KOPT-K1 (cell line): ENCODE data around the gene WFDC8.

Source experiments
- H3K27ac ChIP-seq: fragments of 200-600 bp; sonication (generic); 2 replicates; pipeline ENCODE4 v1.5.1; 2016; ENCODE audit warnings: antibody characterized with exemption, mild to moderate bottlenecking, low read depth, low read length; ENCODE audit not compliant: poor library complexity, severe bottlenecking
- H3K36me3 ChIP-seq: fragments of 200-600 bp; sonication (generic); 2 replicates; pipeline ENCODE4 v1.5.1; 2017; ENCODE audit warnings: antibody characterized with exemption, mild to moderate bottlenecking, low read length, moderate library complexity; ENCODE audit not compliant: insufficient read depth
- H3K9me3 ChIP-seq: fragments of 200-600 bp; sonication (generic); 2 replicates; pipeline ENCODE4 v1.5.1; 2017; ENCODE audit warnings: antibody characterized with exemption, low read length, mild to moderate bottlenecking; ENCODE audit not compliant: insufficient read depth, poor library complexity, severe bottlenecking

WFDC8 gene

DNA sequence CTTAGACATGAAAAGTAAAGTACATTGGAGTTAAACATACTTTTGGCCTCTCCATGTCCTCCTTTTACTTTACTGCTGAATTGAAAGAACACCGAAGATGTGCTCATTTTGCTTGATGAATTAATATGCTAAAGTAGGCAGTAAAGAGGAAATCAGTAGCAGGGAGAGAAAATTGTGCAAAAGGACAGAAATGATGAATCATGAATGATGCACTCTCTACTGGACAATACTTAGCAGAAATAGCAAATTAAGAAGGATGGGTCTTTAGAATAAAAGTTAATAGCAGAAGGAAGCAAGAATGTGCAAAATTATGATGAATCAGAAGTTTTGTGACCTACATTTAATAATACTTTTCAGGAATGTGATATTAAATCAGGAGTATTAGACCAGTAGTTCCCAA, 55.3 kb downstream of the WFDC8 start:
- Histone ChIP-seq H3K27ac (no peak overlapping the region), H3K36me3 (no peaks in the 10 kb centered on the region), H3K9me3 (no peaks in the 10 kb centered on the region)

- H3K27ac ChIP-seq: no peak overlapping the region
- H3K9me3 ChIP-seq: no peaks in the 10 kb centered on the region
- H3K36me3 ChIP-seq: no peaks in the 10 kb centered on the region
These were observed 60.8 kb downstream of the WFDC8 start for GRCh38 chr20:45518282-45518681.

DNA sequence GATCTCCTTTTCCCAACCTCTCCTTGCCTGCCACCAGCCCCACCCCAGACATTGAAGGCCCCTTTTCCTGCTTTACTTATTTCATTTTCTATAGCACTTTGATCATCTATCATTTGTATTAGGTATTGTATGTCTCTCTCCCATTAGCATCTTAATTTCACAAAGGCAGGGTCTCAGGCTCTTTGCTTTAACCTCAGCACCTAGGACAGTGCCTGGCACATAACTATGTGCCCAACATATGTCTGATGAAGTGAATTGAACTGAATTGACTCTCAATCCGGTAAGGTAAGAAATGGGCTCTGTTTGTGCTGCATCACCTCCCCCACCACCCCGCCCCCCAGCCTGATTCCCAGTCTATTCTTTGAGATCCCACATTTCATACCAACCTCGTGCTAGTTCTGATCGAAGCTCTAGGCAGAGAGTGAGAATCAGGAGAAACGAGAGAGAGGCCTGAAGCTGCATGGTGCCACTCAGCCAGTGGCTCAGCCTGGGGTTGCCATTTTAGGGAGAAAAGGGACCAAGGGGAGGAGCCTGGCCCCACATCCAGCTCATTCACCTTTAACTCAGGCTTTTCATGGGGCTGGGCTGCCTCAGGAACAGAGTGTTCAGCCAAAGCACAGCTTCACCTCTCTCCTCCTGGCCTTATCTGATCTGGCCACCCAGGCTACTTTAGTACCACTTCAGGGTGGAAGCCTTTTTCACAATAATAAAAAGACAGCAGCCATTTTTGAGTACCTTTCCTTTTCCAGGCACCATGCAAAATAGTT, 63.8 kb downstream of the WFDC8 start, which contains the start of gene SPINT3:
SPINT3 (minus strand) TSS at position 476 of the 767 bp plus-strand sequence; CDS start at position 462, 14 bp downstream.
- Histone ChIP-seq H3K9me3 (no peaks in the 10 kb centered on the region), H3K36me3 (no peaks in the 10 kb centered on the region), H3K27ac (no peak within 1 kb of the TSS)

- H3K9me3 ChIP-seq: no peaks in the 10 kb centered on the region
These were observed 68.7 kb downstream of the WFDC8 start for GRCh38 chr20:45510242-45510862.

DNA sequence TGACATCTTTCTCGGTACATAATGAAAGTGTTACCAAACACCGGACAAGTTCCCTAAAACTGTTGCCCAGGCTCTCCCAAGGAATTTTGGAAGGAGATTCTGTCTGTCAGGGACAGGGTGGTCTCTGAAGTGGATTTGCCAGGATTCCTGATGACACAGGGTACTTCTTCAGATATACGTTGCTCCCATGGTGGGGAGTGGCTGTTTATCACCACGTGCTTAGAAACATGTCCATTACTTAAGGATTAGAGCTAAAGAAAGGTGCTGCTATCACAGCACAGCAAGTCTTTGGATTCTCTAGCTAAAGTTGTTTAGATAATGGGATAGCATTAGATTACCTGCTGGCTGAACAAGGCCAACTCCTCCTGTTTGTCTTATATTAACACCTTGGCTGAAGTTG, 70.0 kb downstream of the WFDC8 start:
- no peak overlapping the region for H3K27ac ChIP-seq
- no peaks in the 10 kb centered on the region for H3K36me3 ChIP-seq
- H3K9me3 ChIP-seq: no peaks in the 10 kb centered on the region

More at GRCh38 chr20:45510242-45510862, 68.7 kb downstream of the WFDC8 start:
- Histone ChIP-seq H3K36me3 (no peaks in the 10 kb centered on the region), H3K27ac (no peak overlapping the region)

DNA sequence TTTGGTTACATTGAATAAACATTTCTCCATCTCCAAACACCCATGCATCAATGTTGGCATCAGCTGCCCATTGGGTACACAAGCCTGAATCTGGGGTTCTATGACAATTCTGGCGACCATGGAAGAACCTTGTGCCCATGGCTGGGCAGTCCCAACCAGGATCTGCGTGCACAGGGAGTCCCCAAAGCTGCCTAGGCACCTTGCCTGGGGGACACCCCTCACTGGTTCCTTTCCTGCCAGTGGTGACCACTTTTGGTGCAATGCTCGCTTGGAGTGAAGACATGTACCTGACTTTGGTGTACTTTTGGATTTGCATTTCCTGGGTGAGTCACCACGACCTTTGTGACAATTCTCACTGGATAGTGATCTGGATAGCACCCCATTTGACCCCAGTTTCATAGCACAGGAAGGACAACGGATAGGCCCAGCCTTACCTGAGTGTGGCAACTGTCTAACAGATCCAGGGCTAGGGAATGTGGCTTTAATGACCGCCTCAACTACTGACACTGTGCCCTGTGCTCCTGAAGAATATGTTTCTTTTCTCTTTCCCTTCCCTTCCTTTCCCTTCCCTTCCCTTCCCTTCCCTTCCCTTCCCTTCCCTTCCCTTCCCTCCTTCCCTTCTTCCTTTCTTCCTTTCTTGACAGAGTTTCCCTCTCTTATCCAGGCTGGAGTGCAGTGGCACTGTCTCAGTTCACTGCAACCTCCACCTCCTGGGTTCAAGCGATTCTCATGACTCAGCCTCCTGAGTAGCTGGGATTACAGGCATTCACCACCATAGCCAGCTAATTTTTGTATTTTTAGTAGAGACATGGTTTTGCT, 70.8 kb downstream of the WFDC8 start:
- H3K36me3 ChIP-seq: no peaks in the 10 kb centered on the region
- no peak overlapping the region for H3K27ac ChIP-seq
- no peaks in the 10 kb centered on the region for H3K9me3 ChIP-seq

DNA sequence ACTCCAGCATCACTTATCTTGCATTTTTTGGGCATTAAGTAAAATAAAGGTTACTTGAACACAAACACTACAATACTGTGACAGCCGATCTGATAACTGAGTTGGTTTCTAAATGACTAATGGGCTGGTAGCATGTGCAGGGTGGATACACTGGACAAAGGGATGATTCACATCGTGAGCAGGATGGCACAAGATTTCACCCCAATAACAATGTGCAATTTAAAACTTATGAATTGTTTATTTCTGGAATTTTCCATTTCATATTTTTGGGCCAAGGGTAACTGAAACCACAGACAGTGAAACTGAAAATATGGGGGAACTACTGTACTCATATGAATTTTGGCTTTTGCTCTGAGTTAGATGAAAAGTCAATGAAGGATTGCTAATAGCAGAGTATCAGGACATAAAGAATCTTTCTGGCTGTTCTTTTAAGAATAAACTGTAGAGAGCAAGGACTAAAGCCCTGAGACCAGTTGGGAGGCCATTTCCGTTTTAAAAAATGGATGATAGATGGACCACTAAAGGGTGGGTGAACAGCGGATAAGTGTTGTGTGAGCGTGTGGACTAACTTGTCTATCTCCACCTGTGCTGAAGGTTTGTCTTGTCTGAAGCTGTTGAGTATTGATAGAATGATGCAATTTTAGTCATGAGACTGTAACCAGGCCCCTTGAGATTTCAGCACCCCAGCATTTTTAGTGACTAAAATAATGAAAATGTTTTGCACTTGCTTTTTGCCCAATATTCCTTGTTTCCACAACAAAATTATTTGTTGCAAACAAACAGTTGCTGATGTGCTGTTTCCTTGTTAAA, 71.9 kb downstream of the WFDC8 start:
- Histone ChIP-seq H3K9me3 (no peaks in the 10 kb centered on the region), H3K36me3 (no peaks in the 10 kb centered on the region), H3K27ac (no peak overlapping the region)

- Histone ChIP-seq H3K9me3 (no peaks in the 10 kb centered on the region), H3K27ac (no peak overlapping the region), H3K36me3 (no peaks in the 10 kb centered on the region)
These were observed 72.7 kb downstream of the WFDC8 start for GRCh38 chr20:45506398-45506797.

DNA sequence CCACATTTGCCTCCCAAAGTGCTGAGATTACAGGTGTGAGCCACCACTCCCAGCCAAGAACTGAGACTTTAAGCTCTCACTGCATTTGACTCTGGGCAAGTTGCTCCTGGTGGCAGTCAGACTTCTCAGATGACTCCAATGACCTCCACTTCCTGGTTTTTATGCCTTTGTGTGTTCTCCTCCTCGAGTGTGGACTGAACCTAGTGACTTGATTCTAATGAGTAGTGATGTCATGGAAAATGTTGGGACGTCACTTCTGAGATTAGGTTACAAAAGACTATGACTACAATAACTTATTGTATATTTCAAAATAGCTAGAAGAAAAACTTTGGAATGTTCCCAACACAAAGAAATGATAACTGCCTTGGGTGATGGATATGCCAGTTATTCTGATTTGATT, 75.7 kb downstream of the WFDC8 start:
- H3K9me3 ChIP-seq: no peaks in the 10 kb centered on the region
- no peaks in the 10 kb centered on the region for H3K36me3 ChIP-seq
- no peak overlapping the region for H3K27ac ChIP-seq

DNA sequence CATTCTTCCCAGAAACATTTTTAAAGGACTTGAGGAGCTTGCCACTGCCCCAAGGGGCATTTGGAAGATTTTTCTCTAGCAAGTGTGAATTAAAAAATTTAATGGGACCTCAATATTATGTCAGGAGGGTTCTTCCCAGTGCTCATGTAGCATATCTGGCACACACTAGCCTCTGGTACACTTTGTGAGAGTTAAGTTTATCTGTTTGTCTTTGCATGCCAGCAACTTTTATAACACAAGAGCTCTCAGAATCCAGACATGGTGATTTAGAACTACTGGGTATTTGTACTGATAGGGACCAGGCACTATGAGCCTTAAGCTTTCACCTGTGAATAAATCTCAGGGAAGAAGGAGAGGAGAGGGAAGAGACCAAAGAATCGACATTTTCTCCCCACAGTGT, 76.5 kb downstream of the WFDC8 start:
- Histone ChIP-seq H3K9me3 (no peaks in the 10 kb centered on the region), H3K36me3 (no peaks in the 10 kb centered on the region), H3K27ac (no peak overlapping the region)
